NCI-H446 treated with DMSO at 0.1 percent for 48 hours (cell line): Measurements from ENCODE around the gene RHEB.
A peak's percentile ranks its signal among the peaks of the same experiment; 100 is the strongest.

Experiments
- DNase-seq: peaks from one replicate; lab custom pipeline; 2025; lab: John Stamatoyannopoulos, UW

RHEB gene

GRCh38 chr7:151470711-151471110 is 49.0 kb downstream of the RHEB start:
- DNase-seq: no peak

- no peak for DNase-seq
Observed at GRCh38 chr7:151469281-151469680, 50.4 kb downstream of the RHEB start.

- DNase-seq: no peak
Observed at GRCh38 chr7:151468217-151469018, 51.3 kb downstream of the RHEB start.

DNA sequence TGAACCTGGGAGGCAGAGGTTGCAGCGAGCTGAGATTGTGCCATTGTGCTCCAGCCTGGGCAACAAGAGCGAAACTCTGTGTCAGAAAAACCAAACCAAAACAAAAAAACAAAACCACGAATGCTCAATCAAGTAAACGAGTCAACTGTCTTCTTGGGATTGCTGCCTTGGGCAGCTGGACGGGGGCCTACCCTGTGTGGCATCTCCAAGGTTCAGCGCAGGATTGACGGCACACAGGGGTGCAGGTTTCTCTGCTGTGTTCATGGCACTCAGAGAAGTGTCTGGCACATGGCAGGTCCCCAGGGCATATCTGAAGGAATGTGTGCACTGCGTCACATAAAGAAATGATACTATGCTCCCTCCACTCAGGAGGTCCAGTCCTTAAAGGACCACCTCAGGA is 54.5 kb downstream of the RHEB start:
- no peak for DNase-seq

- DNase-seq: no peak
Observed at GRCh38 chr7:151462306-151462779, 57.4 kb downstream of the RHEB start.

DNA sequence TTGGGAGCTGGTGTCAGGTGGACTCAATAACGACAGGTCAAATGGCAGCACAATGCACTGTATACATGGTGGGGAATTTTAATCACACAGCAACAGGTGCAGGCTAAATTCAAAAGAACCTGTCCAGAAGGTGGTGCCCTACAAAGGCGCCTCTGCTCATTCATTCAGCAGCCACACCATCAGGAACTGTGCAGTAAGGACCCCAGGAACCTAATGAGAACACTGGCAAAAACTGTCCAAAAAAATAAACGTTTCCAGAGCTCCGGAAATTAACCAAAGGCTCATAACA is 57.8 kb downstream of the RHEB start:
- DNase-seq: no peak

GRCh38 chr7:151461096-151461941 is 58.4 kb downstream of the RHEB start:
- DNase-seq: no peak

DNA sequence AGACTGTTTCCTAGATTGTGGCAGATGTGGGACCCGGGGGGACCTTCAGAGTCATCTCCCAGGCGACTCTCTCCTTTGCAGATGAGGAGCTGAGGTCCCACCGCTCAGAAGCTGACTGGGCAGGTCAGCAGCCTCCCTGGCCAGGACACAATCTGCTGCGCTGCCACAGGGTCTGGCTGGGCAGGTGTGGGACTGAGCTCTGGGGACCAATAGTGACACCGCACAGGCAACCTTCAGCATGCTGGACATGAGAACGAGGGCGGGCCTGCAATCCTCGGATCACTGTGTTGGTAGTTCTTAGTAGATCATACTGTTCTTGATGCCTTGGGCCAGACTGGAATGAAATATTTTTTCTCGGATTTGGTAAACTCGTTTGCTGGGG is 59.2 kb downstream of the RHEB start:
- no peak for DNase-seq

DNA sequence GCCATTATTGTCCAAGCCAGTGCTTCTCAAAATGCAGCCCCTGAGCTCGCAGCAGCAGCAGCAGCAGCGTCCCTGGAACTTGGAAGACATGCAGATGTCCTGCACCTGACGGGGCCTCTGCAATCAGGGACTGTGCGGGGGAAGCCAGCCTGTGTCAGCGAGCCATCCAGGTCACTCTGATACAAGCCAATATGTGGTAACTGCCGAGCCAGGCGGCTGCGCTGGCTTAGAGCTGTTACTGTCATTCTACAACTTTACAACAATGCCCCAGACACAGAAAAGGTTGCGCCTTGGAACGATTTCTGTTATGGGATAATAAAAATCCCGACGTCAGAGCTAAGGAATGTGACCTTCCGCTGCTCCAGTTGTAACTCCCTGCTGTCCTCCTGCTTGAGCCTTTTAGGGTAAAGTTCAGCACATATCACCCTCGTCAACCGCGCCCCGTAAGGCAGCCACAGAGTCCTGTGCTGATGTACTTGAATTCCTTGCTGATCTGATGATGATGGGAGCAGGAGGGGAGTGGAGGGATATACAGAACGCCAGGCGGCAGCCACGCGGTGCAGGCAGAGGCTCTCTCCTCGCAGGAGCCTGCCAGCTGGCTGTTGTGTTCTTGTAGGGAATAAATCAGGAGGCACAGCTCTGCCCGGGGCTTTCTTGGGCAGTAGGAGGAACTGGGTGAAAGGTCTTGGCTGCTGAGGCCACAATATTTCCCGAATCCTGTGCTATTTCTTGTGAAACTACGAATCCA is 59.8 kb downstream of the RHEB start:
- peak; percentile 39 for DNase-seq

- DNase-seq: no peak
Observed at GRCh38 chr7:151457534-151457933, 62.2 kb downstream of the RHEB start.

GRCh38 chr7:151456782-151457181 is 62.9 kb downstream of the RHEB start:
- DNase-seq: no peak

- DNase-seq: no peak
Observed at GRCh38 chr7:151456276-151456675, 63.4 kb downstream of the RHEB start.

- DNase-seq: no peak
Observed at GRCh38 chr7:151455690-151456089, 64.0 kb downstream of the RHEB start.

GRCh38 chr7:151454932-151455530 is 64.7 kb downstream of the RHEB start:
- DNase-seq: no peak

DNA sequence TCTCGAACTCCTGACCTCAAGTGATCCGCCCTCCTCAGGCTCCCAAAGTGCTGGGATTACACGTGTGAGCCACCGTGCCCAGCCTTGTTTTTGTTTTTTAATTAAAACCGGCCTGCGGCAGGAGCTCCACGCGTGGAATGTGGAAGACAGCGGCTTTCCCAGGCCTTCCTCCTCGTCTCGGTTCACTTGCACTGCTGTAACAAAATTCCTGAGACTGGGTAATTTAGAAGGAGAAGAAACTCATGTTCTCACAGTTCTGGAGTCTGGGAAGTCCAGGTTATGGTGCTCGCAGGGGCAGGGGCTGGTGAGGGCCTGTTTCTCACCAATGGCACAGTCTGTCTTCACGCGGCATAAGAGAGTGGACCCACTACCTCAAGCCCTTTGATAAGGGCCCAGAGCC is 65.4 kb downstream of the RHEB start:
- no peak for DNase-seq

- DNase-seq: no peak
Observed at GRCh38 chr7:151453326-151453791, 66.3 kb downstream of the RHEB start.

DNA sequence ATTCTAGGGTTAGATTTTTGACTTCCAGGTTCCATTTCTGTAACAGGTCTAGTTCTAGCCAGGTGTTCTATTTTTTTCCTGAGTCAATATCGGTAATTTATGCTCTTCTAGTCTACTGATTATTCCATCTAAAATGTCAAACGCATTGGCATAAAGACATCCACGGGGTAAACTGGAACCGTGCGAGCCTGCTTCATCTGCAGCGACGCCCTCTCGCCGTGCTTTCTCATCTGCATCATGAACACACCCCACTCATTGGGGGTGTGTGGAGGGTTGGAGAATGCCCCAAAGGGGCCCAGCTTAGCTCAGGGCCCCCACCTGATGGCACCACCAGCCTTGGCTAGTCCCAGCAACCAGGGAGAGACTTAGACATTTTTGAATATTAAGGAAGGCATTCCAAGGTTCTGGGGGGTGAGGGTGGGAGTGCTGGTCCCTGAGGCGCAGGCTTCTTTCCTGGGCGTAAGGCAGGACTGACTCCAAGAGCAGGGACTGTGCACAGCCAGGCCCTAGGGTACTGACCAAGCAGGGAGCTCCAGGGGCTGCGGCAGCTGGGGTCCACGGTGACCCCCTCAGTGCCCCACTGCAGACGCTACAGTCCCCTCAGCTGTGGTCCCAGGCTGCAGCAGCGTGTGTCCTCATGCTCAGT is 66.9 kb downstream of the RHEB start:
- DNase-seq: no peak

GRCh38 chr7:151451626-151452571 is 67.8 kb downstream of the RHEB start:
- no peak for DNase-seq

GRCh38 chr7:151451156-151451555 is 68.5 kb downstream of the RHEB start:
- DNase-seq: no peak

- DNase-seq: no peak
Observed at GRCh38 chr7:151449990-151450389, 69.7 kb downstream of the RHEB start.
